NCI-H2171 (cell line): Measurements from ENCODE around the gene TCAP.

Source experiments
- DNase-seq: peaks from one replicate; lab custom pipeline; 2025; lab: John Stamatoyannopoulos, UW

Gene TCAP

DNA sequence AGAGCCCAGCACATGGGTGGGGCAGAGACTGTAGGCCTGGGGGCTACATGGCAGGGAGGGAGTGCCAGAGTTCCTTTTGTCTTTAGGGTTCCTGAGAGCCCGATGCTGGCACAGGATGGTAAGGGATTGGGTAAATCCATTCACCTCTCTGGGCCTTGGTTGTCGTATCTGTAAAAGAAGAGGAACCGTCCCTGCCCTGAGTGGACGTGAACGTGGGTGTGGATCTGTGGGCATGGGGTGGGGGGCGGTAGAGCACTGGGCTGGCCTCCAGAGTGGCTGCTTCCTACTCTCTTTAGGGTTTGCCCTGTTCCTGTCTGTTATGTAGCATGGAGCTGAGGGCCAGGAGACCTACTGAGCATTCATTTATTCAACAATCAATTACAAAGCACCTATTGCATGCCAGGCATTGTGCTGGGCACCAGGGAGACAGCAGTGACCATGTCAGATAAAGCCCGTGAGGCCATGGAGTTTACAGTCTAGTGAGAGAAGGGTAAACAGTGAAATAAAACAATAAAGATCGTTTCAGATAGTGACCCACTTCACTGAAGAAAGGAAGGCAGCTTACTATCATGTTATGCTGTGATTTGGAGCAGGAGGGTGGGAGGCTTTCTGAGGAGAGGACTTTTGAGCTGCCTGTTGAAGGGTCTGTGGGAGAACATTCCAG lies 13.1 kb upstream of the TCAP start:
- no peak for DNase-seq

- no peak for DNase-seq
These were observed 12.4 kb upstream of the TCAP start for GRCh38 chr17:39652587-39653315.

- DNase-seq: no peak
These were observed 11.9 kb upstream of the TCAP start for GRCh38 chr17:39653316-39653661.

GRCh38 chr17:39653662-39654331 lies 11.4 kb upstream of the TCAP start:
- no peak for DNase-seq

- no peak for DNase-seq
These were observed 10.0 kb upstream of the TCAP start for GRCh38 chr17:39655105-39655504.

DNA sequence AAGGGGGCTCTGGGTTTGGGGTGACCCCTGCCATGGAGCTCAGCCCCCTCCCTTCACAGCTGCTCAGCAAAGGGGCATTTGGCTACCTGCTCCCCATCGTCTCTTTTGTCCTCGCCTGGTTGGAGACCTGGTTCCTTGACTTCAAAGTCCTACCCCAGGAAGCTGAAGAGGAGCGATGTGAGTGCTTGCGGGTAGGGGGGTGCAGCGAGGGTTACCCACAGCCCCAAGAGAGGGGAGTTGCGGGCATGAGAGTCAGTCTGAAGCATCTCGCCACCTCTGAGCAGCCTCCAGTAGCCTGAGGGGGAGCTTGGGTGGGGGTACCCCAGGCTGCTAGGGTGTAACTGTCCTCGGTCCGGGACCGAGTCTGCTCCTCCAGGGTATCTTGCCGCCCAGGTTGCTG lies 6.8 kb upstream of the TCAP start:
- DNase-seq: no peak

DNA sequence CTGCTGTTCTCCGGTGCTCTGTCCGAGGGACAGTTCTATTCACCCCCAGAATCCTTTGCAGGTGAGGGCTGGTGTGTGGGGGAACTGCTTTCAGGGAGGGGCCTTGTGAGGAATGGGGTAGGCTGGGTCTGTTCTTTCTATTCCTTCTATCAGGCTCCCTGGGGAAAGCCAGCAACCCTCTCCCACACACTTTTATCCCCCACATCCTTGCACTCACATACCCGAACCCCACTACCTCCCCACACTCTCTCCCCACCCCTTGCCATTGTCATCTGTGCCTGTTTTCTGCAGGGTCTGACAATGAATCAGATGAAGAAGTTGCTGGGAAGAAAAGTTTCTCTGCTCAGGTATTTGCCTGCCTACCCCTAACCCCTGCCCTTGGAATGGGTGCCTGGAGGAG lies 6.4 kb upstream of the TCAP start:
- no peak for DNase-seq

- DNase-seq: no peak
These were observed 5.7 kb upstream of the TCAP start for GRCh38 chr17:39659279-39660010.

- no peak for DNase-seq
These were observed 5.2 kb upstream of the TCAP start for GRCh38 chr17:39660011-39660360.

DNA sequence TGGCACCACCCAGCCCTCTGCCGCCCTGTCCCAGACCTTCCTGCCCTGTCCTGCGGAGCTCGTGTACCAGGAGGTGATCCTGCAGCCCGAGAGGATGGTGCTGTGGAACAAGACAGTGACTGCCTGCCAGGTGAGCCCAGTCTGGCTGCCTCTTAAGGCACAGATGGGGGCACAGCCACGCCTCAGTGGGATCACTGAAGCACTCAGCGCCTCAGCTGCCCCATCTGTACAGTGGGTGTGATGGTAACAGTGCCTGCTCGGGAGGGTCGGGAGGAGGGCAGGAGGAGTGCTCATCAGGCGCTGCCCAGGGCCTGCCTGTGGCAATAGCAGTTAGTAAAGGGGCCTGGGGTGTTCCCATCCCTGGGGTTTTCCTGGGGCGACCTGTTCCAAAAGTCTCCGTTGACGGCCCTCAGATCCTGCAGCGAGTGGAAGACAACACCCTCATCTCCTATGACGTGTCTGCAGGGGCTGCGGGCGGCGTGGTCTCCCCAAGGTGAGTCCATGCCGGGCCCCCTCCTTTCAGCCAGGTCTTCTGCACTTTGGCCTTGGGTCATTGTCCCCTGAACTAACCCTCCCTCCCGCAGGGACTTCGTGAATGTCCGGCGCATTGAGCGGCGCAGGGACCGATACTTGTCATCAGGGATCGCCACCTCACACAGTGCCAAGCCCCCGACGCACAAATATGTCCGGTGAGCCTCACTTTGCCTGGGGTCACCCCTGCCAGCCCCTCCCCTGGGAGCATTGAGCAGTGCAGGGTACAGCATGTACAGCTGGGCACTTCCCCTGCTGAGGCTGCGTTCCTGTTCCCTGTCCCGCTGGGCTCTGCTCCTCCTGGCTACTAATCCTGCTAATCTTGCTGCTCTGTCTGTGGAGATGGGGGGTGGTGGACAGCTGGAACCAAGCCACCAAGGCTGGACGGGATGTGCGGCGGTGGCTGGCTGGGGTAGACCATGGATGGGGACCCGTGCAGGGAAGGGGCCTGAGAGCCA lies 4.5 kb upstream of the TCAP start:
- no peak for DNase-seq

- no peak for DNase-seq
These were observed 3.2 kb upstream of the TCAP start for GRCh38 chr17:39661744-39662541.

DNA sequence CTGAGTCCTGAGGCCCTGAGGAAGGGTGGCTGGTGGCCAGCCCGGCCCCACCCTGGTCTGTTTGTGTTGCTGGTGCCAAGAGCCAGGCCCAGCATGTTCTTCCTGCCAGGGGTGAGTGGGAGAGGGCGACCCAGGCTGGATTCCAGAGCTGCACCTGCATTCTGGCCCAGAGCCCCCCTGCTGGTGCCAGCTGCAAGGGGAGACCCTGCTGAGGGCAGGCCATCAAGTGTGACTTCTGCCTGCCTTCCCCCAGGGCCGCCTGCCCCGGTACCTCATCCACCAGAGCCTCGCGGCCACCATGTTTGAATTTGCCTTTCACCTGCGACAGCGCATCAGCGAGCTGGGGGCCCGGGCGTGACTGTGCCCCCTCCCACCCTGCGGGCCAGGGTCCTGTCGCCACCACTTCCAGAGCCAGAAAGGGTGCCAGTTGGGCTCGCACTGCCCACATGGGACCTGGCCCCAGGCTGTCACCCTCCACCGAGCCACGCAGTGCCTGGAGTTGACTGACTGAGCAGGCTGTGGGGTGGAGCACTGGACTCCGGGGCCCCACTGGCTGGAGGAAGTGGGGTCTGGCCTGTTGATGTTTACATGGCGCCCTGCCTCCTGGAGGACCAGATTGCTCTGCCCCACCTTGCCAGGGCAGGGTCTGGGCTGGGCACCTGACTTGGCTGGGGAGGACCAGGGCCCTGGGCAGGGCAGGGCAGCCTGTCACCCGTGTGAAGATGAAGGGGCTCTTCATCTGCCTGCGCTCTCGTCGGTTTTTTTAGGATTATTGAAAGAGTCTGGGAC lies 2.4 kb upstream of the TCAP start:
- no peak for DNase-seq

- DNase-seq: no peak
These were observed 1.8 kb upstream of the TCAP start for GRCh38 chr17:39663340-39663687.

DNA sequence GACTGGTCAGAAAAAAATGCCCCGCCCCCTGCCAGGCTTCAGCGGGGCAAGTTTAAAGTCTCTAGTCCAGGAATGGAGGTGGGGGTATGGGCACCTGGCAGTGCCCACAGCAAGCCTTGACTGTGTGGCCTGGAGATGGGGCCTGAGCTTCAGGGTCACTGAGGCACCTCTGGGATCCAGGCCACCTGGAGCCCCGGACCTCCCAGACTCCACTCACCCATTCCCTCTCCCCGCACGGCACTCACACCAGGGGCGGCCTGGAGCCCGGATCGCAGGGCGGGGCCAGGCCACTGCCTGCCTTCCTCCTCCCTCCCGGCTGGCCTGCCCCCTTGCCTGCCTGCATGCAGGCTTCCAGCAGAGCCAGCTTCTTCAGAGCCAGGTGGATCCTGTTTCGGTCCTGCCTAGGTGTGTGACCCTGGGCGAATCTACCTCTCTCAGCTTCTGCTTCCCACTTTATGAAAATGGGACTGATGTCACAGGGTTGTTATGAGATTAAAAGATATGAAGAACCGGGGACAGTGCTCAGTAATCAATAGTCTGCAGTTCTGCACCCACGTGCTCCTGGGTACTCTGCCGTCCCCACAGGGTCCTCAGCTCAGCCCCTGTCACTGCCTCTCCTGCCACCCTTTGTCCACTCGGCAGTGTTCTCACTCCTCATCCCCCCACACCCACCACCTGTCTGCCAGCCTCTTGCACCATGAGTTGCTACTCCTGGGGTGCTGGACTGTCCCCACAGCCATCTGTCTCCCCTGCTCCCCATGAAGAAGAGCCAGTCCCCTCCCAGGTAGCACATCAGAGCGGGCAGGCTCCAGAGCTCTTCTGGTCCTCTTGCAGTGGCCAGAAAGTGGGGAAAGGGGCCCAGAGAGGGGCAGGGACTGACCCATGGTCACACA lies 1.2 kb upstream of the TCAP start:
- no peak for DNase-seq

DNA sequence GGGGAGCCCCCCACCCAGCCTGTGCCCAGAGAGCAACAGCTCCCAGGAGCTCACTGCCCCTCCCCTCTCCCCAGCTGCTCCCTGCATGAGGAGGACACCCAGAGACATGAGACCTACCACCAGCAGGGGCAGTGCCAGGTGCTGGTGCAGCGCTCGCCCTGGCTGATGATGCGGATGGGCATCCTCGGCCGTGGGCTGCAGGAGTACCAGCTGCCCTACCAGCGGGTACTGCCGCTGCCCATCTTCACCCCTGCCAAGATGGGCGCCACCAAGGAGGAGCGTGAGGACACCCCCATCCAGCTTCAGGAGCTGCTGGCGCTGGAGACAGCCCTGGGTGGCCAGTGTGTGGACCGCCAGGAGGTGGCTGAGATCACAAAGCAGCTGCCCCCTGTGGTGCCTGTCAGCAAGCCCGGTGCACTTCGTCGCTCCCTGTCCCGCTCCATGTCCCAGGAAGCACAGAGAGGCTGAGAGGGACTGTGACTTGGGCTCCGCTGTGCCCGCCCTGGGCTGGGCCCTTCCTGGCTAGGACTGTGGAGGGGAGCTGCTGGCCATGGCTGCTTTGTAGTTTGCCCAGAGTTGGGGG lies 584 bp downstream of the TCAP start:
- DNase-seq: no peak

- no peak for DNase-seq
These were observed 1.1 kb downstream of the TCAP start for GRCh38 chr17:39666231-39666600.

- DNase-seq: no peak
These were observed 1.6 kb downstream of the TCAP start for GRCh38 chr17:39666601-39667261.

GRCh38 chr17:39667262-39667944 lies 2.3 kb downstream of the TCAP start:
- no peak for DNase-seq
